ENCODE data around the gene BMP6.

The BMP6 gene

DNA sequence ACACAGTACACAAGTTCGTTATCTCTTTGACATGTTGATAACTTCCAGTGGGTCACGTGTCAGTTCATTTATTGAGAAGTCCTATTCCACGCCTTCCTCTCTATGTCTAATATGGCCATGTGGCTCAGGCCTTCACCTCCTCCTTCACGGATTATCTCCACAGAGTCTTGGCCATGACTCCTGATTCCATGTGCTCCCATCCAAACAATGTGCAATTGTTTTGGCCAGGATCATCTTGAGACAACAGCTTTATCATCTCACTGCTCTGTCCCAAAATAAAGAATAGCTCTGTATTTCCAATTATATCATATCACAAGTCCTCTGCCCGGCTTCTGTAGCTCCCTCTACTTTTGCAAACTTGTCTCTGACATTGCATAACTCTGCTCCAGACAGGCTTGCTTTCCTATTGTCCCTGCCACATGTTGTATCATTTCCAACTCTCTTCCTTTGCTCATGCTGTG, 195.8 kb downstream of the BMP6 start:
- no peak overlapping the region for H3K4me3 ChIP-seq (ENCODE audit: low read depth in 1 of 2, low read length in 1 of 2)
- no peaks in the 10 kb centered on the region for H3K9me3 ChIP-seq
- H3K36me3 ChIP-seq, result no peaks in the 10 kb centered on the region
- TF ChIP-seq, protein P1, sequence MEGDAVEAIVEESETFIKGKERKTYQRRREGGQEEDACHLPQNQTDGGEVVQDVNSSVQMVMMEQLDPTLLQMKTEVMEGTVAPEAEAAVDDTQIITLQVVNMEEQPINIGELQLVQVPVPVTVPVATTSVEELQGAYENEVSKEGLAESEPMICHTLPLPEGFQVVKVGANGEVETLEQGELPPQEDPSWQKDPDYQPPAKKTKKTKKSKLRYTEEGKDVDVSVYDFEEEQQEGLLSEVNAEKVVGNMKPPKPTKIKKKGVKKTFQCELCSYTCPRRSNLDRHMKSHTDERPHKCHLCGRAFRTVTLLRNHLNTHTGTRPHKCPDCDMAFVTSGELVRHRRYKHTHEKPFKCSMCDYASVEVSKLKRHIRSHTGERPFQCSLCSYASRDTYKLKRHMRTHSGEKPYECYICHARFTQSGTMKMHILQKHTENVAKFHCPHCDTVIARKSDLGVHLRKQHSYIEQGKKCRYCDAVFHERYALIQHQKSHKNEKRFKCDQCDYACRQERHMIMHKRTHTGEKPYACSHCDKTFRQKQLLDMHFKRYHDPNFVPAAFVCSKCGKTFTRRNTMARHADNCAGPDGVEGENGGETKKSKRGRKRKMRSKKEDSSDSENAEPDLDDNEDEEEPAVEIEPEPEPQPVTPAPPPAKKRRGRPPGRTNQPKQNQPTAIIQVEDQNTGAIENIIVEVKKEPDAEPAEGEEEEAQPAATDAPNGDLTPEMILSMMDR (IDR thresholded peaks at IDR 0.05), result no peak
- H3K4me1 ChIP-seq (ENCODE audit: control insufficient read depth in 1 of 2, insufficient read depth in 1 of 2, low read depth in 1 of 2, low read length in 1 of 2), result peaks cover 5 to 9% of the 10 kb centered on the region in 2 experiments
- H3K27me3 ChIP-seq, result no peaks in the 10 kb centered on the region
- H3K27ac ChIP-seq, result no peak overlapping the region

DNA sequence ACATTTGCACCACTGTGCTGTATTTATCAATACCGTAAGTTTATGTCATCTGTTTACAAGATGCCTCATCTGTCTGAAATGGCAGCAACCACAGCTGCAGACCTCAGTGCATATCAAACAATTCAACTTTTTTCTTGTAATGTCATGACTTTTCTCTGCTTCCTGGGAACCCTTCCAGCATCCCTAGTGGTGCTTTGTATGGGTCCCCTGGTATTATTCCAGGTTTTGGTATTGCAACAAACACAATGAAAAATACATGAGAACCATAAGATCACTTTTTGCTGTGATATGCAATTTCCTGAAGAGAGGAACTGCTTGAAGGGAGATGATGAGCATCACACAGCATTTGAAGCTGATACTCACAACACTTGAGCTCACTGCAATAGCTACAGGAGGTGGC, 196.7 kb downstream of the BMP6 start:
- Histone ChIP-seq H3K4me3 (ENCODE audit: low read depth in 1 of 2, low read length in 1 of 2) (no peak overlapping the region), H3K4me1 (ENCODE audit: control insufficient read depth in 1 of 2, insufficient read depth in 1 of 2, low read depth in 1 of 2, low read length in 1 of 2) (peaks cover 5 to 9% of the 10 kb centered on the region in 2 experiments), H3K27me3 (no peaks in the 10 kb centered on the region), H3K9me3 (no peaks in the 10 kb centered on the region), H3K36me3 (no peaks in the 10 kb centered on the region), H3K27ac (no peak overlapping the region)
- TF ChIP-seq, protein P1 (IDR thresholded peaks at IDR 0.05), result no peak

DNA sequence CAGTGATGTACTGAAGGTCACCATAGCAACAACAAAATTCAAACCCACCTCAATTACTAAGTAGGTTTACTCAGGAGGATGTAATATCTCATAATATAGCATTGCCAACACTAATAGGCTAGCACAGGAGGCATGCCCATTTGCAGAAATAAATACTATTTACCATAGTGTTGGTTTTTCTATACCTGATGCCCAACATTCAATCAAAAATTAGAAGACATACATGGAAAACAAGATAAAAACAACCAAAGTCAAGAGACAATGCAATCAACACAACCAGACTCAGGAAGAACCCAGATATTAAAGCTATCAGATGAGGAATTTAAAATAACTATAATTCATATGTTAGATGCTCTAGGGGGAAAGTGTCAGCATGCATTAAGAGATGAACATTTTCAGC, 199.0 kb downstream of the BMP6 start:
- Histone ChIP-seq H3K4me1 (ENCODE audit: control insufficient read depth in 1 of 2, insufficient read depth in 1 of 2, low read depth in 1 of 2, low read length in 1 of 2) (peaks cover 5 to 9% of the 10 kb centered on the region in 2 experiments), H3K36me3 (no peaks in the 10 kb centered on the region), H3K4me3 (ENCODE audit: low read depth in 1 of 2, low read length in 1 of 2) (no peak overlapping the region), H3K9me3 (no peaks in the 10 kb centered on the region), H3K27ac (no peak overlapping the region), H3K27me3 (no peaks in the 10 kb centered on the region)
- TF ChIP-seq, protein P1 (IDR thresholded peaks at IDR 0.05), result no peak
